Activated effector memory CD4-positive, alpha-beta T cell treated with anti-CD3 and anti-CD28 coated beads, Interleukin-2, amount 50 U/mL, for 16 hours (primary cell): ENCODE results near the gene KLHDC9.
"Not testable (repeated sequence)": the region's sequence is repeated elsewhere in the genome, so short reads cannot be mapped to it uniquely, and the experiment has no call there.

Experiments used
- DNase-seq: peaks from one replicate; pipeline ENCODE4 v3.0.0-alpha.2; 2020

KLHDC9 gene

GRCh38 chr1:161099090-161099802 is 1.1 kb downstream of the KLHDC9 start:
- DNase-seq = no peak

- no peak for DNase-seq
These were observed 2.4 kb downstream of the KLHDC9 start for GRCh38 chr1:161100556-161100955.

- no peak for DNase-seq
These were observed 8.3 kb downstream of the KLHDC9 start for GRCh38 chr1:161106431-161106830.

- DNase-seq = no peak
These were observed 13.0 kb downstream of the KLHDC9 start for GRCh38 chr1:161111117-161111516.

GRCh38 chr1:161111527-161111926 is 13.4 kb downstream of the KLHDC9 start:
- no peak for DNase-seq

GRCh38 chr1:161113915-161114314 is 15.8 kb downstream of the KLHDC9 start:
- no peak for DNase-seq

GRCh38 chr1:161114556-161114955 is 16.4 kb downstream of the KLHDC9 start:
- DNase-seq = no peak

GRCh38 chr1:161115132-161115711 is 17.1 kb downstream of the KLHDC9 start:
- DNase-seq = no peak

- not testable (repeated sequence) for DNase-seq
These were observed 17.8 kb downstream of the KLHDC9 start for GRCh38 chr1:161115961-161116360.

GRCh38 chr1:161117759-161118581 is 19.8 kb downstream of the KLHDC9 start, which contains the start of the genes NIT1 and PFDN2:
NIT1 (plus strand) TSS chr1:161118105; CDS start chr1:161118177, 72 bp downstream.
PFDN2 (minus strand) TSS chr1:161118037; CDS start chr1:161118026, 11 bp downstream.
- DNase-seq = peak; percentile 95

- DNase-seq = peak; percentile 88
These were observed 21.1 kb downstream of the KLHDC9 start for GRCh38 chr1:161119092-161119903.

GRCh38 chr1:161121042-161121650 is 23.0 kb downstream of the KLHDC9 start:
- DNase-seq = no peak

- DNase-seq = no peak
These were observed 23.7 kb downstream of the KLHDC9 start for GRCh38 chr1:161121834-161122233.

- no peak for DNase-seq
These were observed 24.8 kb downstream of the KLHDC9 start for GRCh38 chr1:161122967-161123366.

- DNase-seq = no peak
These were observed 29.5 kb downstream of the KLHDC9 start for GRCh38 chr1:161127649-161128048.

- DNase-seq = no peak
These were observed 30.6 kb downstream of the KLHDC9 start for GRCh38 chr1:161128591-161129420.

- DNase-seq = no peak
These were observed 32.1 kb downstream of the KLHDC9 start for GRCh38 chr1:161130266-161130665.

GRCh38 chr1:161131523-161132409 is 33.6 kb downstream of the KLHDC9 start:
- DNase-seq = no peak

GRCh38 chr1:161132410-161133219 is 34.5 kb downstream of the KLHDC9 start, which contains the start of gene DEDD:
DEDD (minus strand) TSS chr1:161132667; CDS start chr1:161124462, 8,205 bp downstream.
- DNase-seq = peak; percentile 97
